Mammary epithelial cell (primary cell): ENCODE measurements around the gene GOLGA7B.

Source experiments
- CTCF ChIP-seq, 2 donors: IDR thresholded peaks in 1 of 2; conservative IDR thresholded peaks in 1 of 2; 2 replicates each; pipeline ENCODE4 v1.5.1; 2011 to 2012; ENCODE audit warnings: inconsistent platforms in 2 of 2, low read length in 2 of 2, mild to moderate bottlenecking in 2 of 2, control low read depth in 1 of 2, low read depth in 1 of 2; ENCODE audit not compliant: insufficient read depth in 1 of 2; ENCODE audit errors: extremely low read depth in 1 of 2
- EZH2 ChIP-seq: IDR thresholded peaks from 2 replicates; pipeline ENCODE4 v1.6.1; 2012; ENCODE audit warnings: low read length, inconsistent platforms, borderline replicate concordance

GRCh38 chr10:97814996-97815395 is 34.6 kb upstream of the GOLGA7B start:
- TF ChIP-seq CTCF (conservative IDR thresholded peaks at IDR 0.05 in 1 of 2, IDR thresholded peaks at IDR 0.05 in 1 of 2; ENCODE audit: extremely low read depth in 1 of 2, insufficient read depth in 1 of 2, low read depth in 1 of 2, low read length in 2 of 2) (no peak), EZH2 (no peak)
